Limb (tissue), 2 donors: ENCODE data around the gene TPD52L2.
"Not testable (repeated sequence)": the region's sequence is repeated elsewhere in the genome, so short reads cannot be mapped to it uniquely, and the experiment has no call there.

Source experiments
- DNase-seq, 2 donors: peaks; one replicate each; pipeline ENCODE4 v3.0.0-alpha.2; 2016; ENCODE audit errors: extremely low spot score in 2 of 2

Gene TPD52L2

DNA sequence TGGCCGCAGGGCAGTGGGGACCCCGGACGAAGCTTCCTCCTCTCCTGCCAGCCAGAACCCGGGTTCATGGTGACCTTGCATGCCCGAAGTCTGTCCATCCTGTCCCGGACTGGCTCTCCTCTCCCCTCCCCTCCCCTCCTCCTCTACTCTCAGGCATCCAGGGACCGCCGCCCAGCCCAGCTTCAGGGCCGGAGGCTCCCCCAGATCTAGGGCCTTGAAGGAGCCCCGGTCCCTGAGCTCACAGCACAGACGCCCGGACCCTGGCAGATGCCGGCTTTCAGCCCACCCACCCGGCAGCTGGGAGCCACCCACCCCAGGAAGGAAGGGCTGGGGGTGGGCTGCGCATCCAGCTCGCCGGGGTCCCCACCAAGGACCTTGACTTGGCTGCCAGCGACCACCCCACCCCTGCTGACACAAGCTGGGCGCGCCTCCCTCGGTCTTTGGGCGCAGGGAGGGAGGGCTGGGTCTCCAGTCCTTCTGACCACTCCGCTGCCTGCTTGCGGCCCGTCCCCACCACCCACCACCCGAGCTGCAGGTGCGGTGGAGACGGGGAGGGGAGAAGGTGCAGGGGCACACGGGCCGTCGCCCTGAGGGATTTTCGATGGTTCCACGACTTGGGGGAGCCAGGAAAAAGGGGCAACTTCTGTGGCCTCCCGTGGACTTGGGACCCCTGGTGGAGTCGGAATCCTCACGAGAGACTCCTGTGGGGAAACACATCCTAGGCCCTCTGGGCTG, 9.5 kb upstream of the TPD52L2 start:
- no peak for DNase-seq

DNA sequence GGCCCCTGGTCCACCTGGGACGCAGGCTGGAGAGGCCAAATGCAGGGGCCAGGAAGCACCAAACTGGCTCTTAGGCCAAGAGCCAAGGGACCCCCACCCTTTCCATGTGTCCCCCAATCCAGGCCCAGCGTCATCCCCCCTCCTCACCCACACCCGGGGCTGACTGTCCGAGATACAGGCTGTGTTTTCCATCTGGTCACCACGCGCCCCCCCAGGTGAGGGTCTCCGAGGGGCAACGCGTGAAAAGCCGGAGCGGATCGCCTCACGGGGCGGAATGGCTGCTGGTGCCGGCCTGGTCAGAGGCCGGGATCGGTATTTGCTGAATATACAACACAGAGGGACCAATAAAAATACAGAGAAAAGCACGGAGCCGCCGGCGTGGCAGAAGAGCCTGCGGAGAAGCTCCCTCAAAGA, 9.0 kb upstream of the TPD52L2 start:
- DNase-seq = no peak

DNA sequence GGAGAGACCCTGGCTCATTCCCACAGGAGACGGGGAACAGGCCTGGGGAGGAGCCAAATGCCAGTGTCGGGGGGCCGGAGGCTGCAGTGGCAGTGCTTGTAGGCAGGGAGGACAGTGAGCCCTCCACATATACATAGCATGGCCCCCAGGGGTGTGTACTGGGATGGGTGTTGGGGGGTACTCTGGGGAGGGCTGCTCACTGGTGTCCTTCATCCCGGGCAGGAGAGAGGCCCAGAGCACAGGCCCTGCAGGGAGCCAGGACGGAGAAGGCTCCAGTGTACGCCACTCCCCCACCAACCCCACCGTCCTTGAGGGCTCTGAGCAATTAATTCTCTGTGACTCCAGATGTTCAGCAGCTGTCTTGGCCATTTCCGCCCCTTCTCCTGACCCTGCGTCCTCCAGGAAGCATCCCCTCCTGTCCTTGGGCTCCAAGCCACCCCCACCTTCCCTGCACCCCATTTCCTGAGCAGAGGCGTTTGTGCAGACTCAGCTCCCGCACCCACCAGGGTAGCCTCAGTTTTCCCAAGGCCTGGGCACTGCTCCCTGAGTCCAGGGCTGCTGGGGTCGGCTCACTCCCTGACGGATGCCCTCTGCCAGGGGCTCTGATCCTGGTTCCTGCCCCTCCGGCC, 7.2 kb upstream of the TPD52L2 start:
- no peak for DNase-seq

- peak in 1 of 2 donors; percentile 14 for DNase-seq
These were observed 6.5 kb upstream of the TPD52L2 start for GRCh38 chr20:63858393-63859165.

- DNase-seq = no peak
These were observed 5.8 kb upstream of the TPD52L2 start for GRCh38 chr20:63859166-63859699.

DNA sequence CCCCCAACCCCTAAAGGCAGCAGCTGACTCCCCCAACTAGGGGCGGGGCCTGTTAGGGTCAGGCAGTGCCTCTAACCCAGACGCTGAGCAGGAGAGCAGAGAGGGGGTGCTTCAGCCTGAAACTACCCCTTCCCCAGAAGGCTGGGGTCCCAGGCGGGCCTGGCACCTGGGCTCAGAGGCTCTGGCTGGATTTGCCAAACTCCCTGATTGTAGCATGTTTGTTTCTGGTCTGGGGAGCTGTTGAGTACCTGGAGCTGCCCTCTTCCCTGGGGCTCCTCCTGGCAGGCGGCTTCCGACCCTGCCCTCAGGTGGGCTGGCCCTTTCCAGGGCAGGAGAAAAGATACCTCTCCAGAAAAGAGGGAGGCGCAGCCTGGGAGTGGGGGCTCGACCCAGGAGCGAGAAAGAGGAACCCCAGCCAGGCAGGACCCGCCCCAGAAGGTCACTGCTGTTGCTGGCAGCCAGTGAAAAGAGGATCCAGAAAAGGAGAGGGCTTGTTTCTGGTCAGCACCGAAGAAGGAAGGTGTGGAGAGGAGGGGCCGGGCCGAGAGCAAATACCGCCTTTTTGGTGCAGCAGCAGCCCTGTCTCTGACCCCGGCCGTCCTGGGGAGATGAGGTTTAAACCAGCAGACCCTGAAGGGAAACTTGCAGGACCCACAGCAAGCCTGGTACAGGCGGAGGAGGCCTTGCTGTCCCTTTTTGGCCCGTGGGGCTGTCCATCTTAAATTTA, 4.6 kb upstream of the TPD52L2 start:
- no peak for DNase-seq

DNA sequence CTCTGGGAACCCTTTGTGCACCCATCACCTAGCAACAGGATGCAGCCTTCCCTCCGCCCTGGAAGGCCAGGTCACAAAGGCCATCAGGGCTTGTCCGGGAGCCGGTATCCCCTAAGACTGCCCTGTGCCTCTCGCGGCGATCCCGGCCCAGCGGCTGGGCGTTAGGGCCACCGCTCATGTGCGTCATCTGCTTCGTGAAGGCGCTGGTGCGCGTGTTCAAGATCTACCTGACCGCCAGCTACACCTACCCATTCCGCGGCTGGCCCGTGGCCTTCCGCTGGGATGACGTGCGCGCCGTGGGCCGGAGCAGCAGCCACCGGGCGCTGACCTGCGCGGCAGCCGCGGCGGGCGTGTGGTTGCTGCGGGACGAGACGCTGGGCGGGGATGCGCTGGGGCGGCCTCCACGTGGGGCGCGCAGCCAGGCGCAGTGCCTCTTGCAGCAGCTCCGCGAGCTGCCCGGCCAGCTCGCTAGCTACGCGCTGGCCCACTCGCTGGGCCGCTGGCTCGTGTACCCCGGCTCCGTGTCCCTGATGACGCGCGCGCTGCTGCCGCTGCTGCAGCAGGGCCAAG, 3.6 kb upstream of the TPD52L2 start, which contains the start of gene ABHD16B:
Gene ABHD16B, plus strand, starts transcription at position 134 of the 570 bp plus-strand sequence. Its CDS starts 43 bp downstream, at position 177.
- no peak for DNase-seq

DNA sequence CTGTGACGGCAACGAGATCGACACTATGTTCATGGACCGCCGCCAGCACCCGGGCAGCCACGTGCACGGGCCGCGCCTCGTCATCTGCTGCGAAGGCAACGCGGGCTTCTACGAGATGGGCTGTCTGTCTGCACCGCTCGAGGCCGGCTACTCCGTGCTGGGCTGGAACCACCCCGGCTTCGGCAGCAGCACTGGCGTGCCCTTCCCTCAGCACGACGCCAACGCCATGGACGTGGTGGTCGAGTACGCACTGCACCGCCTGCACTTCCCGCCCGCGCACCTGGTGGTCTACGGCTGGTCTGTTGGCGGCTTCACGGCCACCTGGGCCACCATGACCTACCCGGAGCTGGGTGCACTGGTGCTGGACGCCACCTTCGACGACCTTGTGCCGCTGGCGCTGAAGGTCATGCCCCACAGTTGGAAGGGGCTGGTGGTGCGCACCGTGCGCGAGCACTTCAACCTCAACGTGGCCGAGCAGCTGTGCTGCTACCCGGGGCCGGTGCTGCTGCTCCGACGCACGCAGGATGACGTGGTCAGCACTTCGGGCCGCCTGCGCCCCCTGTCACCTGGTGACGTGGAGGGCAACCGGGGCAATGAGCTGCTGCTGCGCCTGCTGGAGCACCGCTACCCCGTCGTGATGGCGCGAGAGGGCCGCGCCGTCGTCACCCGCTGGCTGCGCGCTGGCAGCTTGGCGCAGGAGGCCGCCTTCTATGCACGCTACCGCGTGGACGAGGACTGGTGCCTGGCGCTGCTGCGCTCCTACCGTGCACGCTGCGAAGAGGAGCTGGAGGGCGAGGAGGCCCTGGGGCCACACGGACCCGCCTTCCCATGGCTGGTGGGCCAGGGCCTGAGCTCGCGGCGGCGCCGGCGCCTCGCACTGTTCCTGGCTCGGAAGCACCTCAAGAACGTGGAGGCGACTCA, 2.8 kb upstream of the TPD52L2 start:
- DNase-seq = no peak

DNA sequence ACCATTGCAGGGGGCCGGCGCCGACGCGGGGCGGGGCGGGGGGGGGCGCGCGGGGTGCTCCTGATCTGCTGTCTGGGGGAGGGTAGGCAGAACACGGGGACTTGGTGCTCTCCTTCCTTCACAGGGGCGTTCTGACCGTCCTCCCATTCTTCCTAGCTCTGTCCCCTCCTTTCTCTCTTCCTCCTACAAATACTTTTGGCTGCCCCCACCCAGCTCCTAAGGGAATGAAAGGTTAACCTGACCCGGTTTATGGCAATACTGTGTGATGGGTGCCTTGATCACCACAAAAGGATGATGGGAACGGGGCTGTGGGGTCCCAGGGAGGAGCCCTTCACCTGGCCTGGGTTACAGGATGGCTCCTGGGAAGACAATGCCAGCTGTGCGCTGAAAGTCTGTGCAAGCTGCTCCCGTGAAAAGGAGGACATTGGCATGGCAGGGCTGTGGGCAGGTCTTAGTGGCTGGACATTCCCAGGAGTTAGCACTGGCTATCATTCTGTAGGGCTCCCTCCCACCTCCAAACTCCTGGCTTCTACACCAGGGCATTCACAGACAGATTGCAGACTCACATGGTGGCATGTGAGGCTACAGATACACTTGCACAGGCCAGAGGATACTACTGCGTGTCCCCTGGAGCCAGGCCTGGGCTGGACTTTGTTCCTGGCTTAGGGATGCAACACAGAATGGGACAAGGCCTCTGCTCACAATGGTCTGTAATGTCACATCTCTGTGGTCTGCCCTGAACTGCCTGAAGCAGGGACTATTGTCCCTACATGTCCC, 1.9 kb upstream of the TPD52L2 start:
- DNase-seq = no peak

DNA sequence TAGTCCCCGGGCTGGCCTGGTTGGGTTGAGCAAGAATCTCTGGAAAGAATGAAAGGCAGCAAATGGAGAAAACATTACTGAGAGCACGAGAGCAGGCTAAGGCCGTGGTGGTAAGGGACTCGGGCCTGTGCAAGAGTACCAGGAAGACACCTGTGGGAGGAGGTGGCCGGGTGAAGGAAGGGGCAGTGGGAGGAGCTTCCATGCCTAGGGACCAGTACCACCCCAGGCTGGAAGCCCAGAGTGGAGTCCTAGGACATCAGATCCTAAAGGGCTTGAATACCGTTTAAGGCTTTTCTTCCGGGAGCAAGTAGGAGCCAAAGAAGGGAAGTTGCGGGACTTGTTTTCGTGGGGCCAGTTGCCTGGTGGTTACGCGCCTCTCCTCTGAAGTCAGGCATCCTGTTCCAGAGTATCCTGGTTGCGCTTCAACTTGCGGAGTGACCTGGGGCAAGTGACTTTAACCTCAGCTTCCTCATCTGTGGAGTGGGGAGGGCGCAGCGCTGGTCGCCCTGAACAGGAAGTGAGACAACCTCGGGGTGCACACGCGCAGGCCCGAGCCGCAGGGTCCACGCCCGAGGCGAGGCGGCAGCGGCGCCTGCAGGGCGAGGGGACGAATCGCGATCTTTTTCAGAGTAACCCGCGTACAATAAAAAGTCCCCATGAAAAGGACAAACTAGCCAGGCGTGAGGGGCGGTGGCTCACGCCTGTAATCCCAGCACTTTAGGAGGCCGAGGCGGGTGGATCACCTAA, 1.1 kb upstream of the TPD52L2 start:
- DNase-seq = peak; percentile 74 to 80

GRCh38 chr20:63864545-63864977, 509 bp upstream of the TPD52L2 start:
- DNase-seq = no peak

GRCh38 chr20:63867042-63867441, 2.0 kb downstream of the TPD52L2 start:
- not testable (repeated sequence) for DNase-seq

GRCh38 chr20:63868264-63868663, 3.2 kb downstream of the TPD52L2 start:
- DNase-seq = no peak

DNA sequence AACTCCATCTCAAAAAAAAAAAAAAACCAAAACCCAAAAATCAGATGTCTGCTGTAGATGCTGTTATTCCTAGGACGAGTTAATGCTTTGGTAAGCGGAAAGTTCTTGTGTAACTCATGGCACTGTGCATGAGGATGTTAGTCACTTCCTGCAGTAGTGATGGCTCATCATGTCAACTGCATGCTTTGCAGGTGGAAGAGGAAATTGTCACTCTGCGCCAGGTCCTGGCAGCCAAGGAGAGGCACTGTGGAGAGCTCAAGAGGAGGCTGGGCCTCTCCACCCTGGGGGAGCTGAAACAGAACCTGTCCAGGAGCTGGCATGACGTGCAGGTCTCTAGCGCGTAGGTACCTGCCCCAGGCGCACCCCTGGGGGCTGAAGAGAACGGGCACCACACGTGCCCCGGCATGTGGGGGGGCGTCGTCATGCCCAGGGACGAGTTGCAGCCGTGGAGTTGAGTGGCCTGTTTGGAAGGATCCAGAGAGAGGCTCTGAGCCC, 8.5 kb downstream of the TPD52L2 start:
- DNase-seq = peak in 1 of 2 donors; percentile 24

GRCh38 chr20:63874241-63874640, 9.2 kb downstream of the TPD52L2 start:
- not testable (repeated sequence) for DNase-seq

- no peak for DNase-seq
These were observed 11.5 kb downstream of the TPD52L2 start for GRCh38 chr20:63876489-63877036.

- no peak for DNase-seq
These were observed 12.8 kb downstream of the TPD52L2 start for GRCh38 chr20:63877755-63878470.
